GM12873 (cell line): ENCODE measurements around the gene RNF220.

Source experiments
- TF ChIP-seq, protein P1 (sequence below): IDR thresholded peaks from 2 replicates; pipeline ENCODE4 v1.5.1; 2012; ENCODE audit warnings: low read depth, mild to moderate bottlenecking, moderate library complexity, low read length, control low read depth; ENCODE audit not compliant: insufficient read depth; ENCODE audit errors: missing control alignments

Gene RNF220

GRCh38 chr1:44417351-44418021, 12.4 kb downstream of the RNF220 start:
- TF ChIP-seq, protein P1, sequence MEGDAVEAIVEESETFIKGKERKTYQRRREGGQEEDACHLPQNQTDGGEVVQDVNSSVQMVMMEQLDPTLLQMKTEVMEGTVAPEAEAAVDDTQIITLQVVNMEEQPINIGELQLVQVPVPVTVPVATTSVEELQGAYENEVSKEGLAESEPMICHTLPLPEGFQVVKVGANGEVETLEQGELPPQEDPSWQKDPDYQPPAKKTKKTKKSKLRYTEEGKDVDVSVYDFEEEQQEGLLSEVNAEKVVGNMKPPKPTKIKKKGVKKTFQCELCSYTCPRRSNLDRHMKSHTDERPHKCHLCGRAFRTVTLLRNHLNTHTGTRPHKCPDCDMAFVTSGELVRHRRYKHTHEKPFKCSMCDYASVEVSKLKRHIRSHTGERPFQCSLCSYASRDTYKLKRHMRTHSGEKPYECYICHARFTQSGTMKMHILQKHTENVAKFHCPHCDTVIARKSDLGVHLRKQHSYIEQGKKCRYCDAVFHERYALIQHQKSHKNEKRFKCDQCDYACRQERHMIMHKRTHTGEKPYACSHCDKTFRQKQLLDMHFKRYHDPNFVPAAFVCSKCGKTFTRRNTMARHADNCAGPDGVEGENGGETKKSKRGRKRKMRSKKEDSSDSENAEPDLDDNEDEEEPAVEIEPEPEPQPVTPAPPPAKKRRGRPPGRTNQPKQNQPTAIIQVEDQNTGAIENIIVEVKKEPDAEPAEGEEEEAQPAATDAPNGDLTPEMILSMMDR = no peak

DNA sequence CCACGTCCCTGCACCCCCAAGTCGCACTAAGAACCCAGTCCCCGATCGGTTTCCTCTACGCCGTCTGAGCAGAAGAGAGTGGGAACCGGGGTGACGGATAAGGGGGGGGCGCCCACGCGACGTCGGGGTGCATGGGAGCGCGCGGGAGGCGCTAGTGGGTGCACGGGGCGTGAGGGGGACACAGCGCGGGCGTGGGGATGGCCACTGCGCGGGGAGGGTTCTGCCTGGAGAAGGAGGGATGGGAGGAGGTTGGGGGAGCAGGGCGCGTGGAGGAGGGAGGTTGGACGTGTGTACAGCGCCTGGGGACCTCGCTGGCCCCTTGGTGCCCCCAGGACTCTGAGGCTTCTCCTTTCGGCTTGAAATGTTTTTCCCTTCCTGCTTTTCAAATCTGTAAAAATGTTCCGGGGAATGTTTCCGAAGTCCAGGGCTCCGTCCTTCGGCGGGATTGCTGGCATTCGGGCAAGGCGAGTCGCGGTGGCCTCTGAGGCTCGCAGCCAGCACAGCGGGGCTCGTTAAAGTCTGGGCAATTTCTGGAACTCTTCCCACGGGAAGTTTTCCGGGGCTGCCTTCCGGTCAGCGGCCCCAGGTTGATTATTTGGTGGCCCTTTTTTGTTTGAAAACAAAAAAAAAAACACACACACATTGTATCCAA, 13.1 kb downstream of the RNF220 start:
- TF ChIP-seq, protein P1 = no peak

DNA sequence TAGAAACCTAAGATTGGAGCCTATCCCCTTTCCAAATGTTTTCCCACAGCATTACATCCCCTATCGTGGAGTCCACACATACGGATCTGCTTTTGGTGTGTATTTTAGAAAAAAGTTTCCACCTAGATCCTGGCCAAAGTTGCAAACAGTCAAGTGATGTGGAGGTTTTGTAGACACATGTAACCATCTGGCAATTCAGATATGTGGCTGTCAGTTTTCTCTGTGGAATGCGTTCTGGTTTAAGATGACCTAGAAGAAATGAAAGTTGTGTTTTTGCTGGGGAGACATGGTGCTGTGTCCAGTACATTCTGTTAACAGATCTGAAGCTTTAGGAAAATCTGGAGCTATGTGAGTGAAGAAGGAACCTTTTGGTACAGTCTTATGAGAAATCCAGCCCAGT, 14.8 kb downstream of the RNF220 start:
- TF ChIP-seq, protein P1 = no peak

DNA sequence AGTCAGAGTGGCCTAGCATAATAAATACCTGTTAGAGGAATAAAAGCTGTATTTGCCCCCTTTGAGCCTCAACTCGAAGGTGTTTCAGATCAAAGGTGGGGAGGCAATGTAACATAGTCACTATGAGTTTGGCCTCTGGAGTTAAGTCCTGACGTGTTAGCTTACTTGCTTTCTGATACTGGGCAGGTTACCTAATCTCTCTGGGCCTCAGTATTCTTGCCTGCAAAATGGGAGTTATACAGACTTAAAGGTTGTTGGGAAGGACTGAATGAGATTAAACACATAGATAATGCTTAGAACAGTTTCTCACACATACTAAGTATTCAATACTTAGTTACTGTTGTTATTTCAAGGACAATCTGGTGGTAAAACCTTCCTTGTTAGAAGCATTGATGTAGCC, 15.5 kb downstream of the RNF220 start:
- TF ChIP-seq, protein P1 = no peak

DNA sequence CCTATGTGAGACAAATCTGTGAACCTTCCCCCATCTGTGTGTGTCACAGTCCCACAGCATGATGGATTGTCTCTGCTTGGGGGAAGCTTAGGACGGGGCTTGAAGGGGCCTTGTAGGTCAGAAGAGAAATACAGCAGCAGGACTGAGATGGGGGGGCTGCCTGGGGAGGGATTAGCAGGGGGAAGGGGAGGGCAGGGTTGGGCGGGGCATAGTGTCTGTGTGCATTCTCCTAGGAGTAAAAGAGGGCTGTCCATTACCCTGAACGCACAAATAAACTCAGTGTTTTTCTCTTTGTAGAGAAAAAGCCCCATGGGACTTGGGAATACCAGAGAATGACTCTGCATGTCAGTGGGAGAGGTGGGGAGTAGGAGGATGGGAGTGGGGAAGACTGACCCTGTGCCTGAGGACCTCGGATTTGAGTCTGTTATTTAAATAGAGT, 16.4 kb downstream of the RNF220 start:
- TF ChIP-seq, protein P1 = no peak

DNA sequence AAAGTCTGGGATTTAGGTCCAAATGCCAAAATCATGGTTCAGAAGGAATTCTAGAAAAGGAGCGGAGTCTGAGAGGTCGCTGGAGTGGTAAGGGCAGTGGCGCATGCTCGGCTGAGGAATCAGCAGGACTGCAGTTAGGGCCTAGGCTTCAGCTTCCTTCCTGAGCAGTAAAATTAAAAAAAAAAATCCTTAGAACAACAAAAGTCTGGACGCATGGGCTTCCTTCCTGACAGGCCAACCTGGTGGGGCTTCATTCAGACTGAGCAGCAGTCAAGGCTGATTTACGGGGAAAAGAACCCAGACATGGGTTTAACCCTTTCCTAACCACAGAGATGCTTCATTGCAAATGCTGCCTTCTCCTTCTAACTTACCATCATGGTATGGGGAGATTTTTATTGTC, 17.1 kb downstream of the RNF220 start:
- TF ChIP-seq, protein P1 = no peak

DNA sequence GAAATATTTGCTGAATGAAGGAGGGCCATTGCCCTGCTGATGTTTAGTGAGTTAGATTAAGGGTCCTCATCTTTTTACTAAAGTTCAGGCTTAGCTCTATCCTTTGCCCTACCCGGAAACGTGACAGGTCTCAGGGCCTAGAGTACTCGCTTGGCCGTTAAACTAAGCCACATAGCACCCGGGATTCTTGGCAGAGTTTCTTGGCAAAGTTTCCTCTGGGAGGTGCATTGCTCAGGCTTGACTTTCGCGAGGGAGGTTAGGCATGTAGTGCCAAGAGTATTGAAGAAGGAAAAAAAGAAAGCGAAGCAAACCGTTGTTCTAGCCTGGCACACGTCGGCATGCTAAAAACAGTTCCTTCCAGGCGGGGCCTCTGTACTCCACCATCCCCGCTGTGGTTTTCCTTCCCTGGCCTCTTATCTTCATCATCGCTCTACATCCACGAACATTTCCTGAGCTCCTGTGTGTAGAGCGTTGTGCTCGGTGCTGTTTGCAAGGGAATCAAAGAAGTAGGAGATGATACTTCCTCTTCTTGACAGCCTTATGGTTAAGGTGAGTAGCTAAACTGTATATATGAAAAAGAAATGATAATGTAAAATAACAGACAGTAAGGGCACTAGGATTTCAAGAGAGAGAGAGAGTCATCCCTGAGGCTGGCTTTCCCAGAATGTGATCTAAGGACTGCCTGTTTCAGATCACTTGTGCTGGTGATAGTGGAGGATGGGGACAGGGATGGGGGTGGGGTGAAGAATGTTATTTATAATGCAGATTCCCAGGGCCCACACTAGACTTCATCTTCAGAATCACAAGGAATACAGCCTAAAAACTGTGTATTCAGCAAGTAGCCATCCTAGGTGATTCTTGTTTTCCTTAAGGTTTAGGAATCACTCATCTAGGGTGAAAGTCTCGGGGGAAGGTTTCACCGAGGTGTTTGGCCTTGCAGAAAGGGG, 18.8 kb downstream of the RNF220 start:
- TF ChIP-seq, protein P1 = no peak
